ENCODE results near the gene SLC39A13. TPM values are rescaled to one million over a fixed set of nuclear protein-coding genes. Genes with fewer than 3 reads are reported as not detected.

The SLC39A13 gene
- total and polyA plus RNA-seq, 2 of the 13 experiments (the other 11 are each of a cell fraction or from before 2014, with no cell fraction given): 15.3 to 30.5 TPM

- TF ChIP-seq AHDC1 (CRISPR knock-in tag; IDR thresholded peaks at IDR 0.05; ENCODE audit: borderline replicate concordance): peak; percentile 32; the same call in 1 of the 2 replicates
- no peak for TF ChIP-seq BHLHE40 (IDR thresholded peaks at IDR 0.05; ENCODE audit: low read length)
- TF ChIP-seq ZNF512 (CRISPR knock-in tag; IDR thresholded peaks at IDR 0.05): no peak
- peak; percentile 65 for TF ChIP-seq POLR2AphosphoS5 (IDR thresholded peaks at IDR 0.05; ENCODE audit: low read depth, low read length)
- TF ChIP-seq LCORL (IDR thresholded peaks at IDR 0.05): 0 out of 2 replicates have a peak, but pooled peaks have one; percentile 59
- peak; percentile 83 for TF ChIP-seq LCORL (CRISPR knock-in tag; IDR thresholded peaks at IDR 0.05)
- TF ChIP-seq HNF4G (IDR thresholded peaks at IDR 0.05; ENCODE audit: borderline replicate concordance, low read depth, low read length): peak; percentile 67; the same call in 1 of the 2 replicates
- no peak for TF ChIP-seq HNF4G (CRISPR knock-in tag; IDR thresholded peaks at IDR 0.05; ENCODE audit: borderline replicate concordance, low read depth)
- no peak for TF ChIP-seq ETS1 (CRISPR knock-in tag; IDR thresholded peaks at IDR 0.05)
- TF ChIP-seq ZNF652 (CRISPR knock-in tag; IDR thresholded peaks at IDR 0.05; ENCODE audit: borderline replicate concordance, low read depth): no peak
- peak; percentile 77; the same call in 1 of the 2 replicates for TF ChIP-seq ZNF782 (CRISPR knock-in tag; IDR thresholded peaks at IDR 0.05; ENCODE audit: borderline replicate concordance)
- TF ChIP-seq ZNF460 (CRISPR knock-in tag; IDR thresholded peaks at IDR 0.05; ENCODE audit: borderline replicate concordance): no peak; the same call in 1 of the 2 replicates
- 0 out of 2 replicates have a peak, but pooled peaks have one; percentile 28 for TF ChIP-seq ZNF296 (CRISPR knock-in tag; conservative IDR thresholded peaks at IDR 0.05)
- peak; percentile 11 to 67; a peak in 1 of 4 replicates for TF ChIP-seq HMGXB4 (CRISPR knock-in tag; IDR thresholded peaks at IDR 0.05; ENCODE audit: borderline replicate concordance in 1 of 2, low read depth in 1 of 2)
- peak; percentile 53; the same call in 1 of the 2 replicates for TF ChIP-seq ZNF768 (CRISPR knock-in tag; IDR thresholded peaks at IDR 0.05)
- TF ChIP-seq, protein P1, sequence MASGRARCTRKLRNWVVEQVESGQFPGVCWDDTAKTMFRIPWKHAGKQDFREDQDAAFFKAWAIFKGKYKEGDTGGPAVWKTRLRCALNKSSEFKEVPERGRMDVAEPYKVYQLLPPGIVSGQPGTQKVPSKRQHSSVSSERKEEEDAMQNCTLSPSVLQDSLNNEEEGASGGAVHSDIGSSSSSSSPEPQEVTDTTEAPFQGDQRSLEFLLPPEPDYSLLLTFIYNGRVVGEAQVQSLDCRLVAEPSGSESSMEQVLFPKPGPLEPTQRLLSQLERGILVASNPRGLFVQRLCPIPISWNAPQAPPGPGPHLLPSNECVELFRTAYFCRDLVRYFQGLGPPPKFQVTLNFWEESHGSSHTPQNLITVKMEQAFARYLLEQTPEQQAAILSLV (CRISPR knock-in tag; IDR thresholded peaks at IDR 0.05; ENCODE audit: borderline replicate concordance): peak; percentile 56; the same call in 1 of the 2 replicates
- TF ChIP-seq MEF2D (CRISPR knock-in tag; IDR thresholded peaks at IDR 0.05): peak; percentile 47; the same call in 1 of the 2 replicates
Measured at GRCh38 chr11:47437746-47438418, 29.5 kb downstream of the SLC39A13 start (continued).
